Measurements from ENCODE around the gene NECAB2.
"Not testable (repeated sequence)": the region's sequence is repeated elsewhere in the genome, so short reads cannot be mapped to it uniquely, and the experiment has no call there.

Gene NECAB2

DNA sequence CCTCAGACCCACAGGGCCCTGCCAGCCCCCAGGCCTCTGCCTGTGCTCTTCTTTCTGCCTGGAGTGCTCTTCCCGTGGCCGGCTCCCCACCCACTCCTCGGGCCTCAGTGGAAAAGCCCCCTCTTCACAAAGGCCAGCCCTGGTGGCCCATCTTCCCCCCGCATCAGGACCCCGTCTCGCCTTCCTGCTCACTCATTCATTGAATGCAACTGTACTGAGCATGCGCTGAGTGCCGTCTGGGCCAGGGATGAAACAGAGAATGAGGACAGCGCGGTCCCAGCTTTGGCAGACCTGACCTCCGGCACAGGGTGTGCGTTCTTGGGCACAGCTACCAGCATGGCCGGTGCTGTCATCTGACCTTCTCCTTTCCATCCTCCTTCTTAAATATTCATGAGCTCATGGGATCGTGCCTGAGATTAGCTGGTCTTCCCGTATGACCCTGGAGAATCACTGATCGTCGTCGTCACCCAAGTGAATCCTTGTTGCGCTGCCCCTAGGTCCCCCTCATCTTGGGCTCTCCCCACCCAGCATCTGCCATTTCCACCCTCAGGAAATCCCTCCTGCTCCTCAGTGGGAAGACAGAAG lies 31.4 kb upstream of the NECAB2 start:
- no peak for DNase-seq (ENCODE audit: low read depth in 2 of 2)

DNA sequence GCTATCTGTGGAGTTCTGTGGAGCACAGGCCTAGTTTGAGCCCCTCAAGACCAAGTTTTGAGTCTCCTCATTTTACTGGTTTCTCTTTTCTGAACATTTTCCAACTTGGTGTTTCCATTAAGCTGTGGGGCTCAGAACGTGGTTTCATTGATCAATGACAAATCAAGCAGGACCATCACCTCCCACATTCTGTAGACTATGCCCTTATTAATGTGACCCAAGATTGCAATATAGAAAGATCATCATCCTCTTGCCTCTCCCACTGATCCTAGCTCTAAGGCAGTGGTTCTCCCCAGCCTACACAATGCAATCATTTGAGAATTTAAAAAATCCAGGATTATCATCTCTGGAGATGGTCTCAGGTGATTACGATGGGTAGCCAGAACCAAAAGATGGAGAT lies 30.8 kb upstream of the NECAB2 start:
- DNase-seq (ENCODE audit: low read depth in 2 of 2), result no peak

DNA sequence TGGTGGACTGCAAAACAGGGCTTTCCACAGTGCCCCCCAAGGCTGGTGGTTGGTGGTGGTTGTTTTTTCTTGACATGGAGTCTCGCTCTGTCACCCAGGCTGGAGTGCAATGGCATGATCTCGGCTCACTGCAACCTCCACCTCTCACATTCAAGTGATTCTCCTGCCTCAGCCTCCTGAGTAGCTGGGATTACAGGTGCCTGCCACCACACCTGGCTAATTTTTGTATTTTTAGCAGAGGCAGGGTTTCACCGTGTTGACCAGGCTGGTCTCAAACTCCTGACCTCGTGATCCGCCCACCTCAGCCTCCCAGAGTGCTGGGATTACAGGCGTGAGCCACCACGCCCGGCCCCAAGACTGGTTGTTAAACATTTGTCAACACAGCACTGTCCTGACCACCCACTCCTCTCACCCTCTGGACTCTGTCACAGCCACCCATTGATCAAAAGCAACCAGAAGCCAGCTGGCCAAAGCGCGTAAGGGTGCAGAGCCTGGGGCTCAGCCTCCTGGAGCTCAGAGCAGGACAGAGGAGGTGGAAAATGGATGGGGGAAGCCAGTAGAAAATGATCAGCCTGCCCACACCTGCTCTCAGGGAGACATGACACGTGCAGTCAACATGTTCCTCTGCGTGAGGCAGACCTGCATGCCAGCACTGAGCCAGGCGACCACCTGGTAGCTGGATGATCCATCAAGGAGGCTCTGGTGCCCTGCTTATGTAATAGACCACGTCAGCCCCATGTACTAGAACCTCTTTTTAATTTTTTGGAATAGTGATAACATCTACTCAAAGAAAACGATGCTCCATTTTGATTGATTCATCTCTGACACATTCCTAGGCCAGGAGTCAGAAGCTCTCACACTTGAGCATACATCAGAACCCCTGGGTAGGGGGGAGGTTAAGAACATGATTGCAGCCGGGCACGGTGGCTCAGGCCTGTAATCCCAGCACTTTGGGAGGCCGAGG lies 29.8 kb upstream of the NECAB2 start:
- DNase-seq (ENCODE audit: low read depth in 2 of 2), result no peak

- no peak for DNase-seq (ENCODE audit: low read depth in 2 of 2)
These were observed 28.7 kb upstream of the NECAB2 start for GRCh38 chr16:83939266-83939855.

DNA sequence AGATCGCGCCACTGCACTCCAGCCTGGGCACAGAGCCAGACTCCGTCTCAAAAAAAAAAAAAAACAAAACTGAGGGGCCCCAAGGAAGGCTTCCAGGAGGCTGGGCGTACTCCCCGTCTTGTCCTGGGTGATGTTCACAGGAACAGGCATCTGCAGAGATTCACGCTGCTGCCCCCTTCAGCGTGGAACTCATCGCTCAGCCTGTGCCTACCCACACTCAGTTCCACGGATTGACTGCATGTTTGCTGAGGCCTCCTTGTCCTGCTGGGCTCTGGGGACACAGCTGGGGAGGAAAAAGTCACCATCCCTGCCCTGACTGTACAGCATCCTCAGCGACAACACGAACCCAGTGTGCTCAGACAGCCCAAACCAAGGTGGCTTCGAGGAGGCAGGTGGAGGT lies 27.9 kb upstream of the NECAB2 start:
- DNase-seq (ENCODE audit: low read depth in 2 of 2), result no peak

DNA sequence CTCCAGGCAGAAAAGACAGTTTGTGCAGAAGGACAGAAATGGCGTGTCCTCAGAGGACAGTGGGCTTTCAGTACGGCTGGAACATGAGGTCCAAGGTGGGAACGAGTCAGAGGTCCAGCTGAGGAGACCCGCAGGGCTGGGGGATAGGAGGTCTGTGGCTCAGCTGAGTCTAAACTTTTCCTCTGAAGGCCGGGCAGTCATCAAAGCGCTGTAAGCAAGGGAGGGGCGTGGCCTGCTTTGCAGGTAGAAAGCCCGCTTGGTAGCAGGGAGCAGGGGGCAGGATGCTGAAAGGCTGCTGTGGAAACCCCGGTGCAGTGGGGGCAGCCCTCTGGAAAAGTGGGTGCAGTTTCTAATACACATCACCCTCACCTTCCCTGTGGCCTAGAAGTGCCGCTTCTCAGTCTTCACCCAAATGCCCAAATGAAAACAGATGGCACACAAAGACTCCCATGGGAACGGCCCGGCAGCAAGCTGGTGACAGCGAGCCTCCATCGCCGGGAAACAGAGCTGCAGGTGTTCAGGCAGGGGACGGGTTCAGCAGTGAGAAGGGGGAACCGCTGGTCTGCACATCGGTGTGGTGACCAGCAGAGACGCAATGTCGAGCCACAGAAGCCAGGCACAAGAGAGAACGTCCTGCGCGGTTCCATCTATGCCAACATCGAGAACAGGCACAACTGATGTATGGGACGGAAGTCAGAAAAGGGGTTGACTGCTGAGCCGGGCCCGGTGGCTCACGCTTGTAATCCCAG lies 27.2 kb upstream of the NECAB2 start:
- DNase-seq (ENCODE audit: low read depth in 2 of 2), result no peak

- DNase-seq (ENCODE audit: low read depth in 2 of 2), result not testable (repeated sequence)
These were observed 26.5 kb upstream of the NECAB2 start for GRCh38 chr16:83941546-83941945.

GRCh38 chr16:83942074-83942473 lies 26.0 kb upstream of the NECAB2 start:
- no peak for DNase-seq (ENCODE audit: low read depth in 2 of 2)

GRCh38 chr16:83942815-83943515 lies 25.1 kb upstream of the NECAB2 start:
- DNase-seq (ENCODE audit: low read depth in 2 of 2), result no peak

- DNase-seq (ENCODE audit: low read depth in 2 of 2), result no peak
These were observed 24.5 kb upstream of the NECAB2 start for GRCh38 chr16:83943516-83944050.

GRCh38 chr16:83945587-83945986 lies 22.5 kb upstream of the NECAB2 start:
- no peak for DNase-seq (ENCODE audit: low read depth in 2 of 2)

DNA sequence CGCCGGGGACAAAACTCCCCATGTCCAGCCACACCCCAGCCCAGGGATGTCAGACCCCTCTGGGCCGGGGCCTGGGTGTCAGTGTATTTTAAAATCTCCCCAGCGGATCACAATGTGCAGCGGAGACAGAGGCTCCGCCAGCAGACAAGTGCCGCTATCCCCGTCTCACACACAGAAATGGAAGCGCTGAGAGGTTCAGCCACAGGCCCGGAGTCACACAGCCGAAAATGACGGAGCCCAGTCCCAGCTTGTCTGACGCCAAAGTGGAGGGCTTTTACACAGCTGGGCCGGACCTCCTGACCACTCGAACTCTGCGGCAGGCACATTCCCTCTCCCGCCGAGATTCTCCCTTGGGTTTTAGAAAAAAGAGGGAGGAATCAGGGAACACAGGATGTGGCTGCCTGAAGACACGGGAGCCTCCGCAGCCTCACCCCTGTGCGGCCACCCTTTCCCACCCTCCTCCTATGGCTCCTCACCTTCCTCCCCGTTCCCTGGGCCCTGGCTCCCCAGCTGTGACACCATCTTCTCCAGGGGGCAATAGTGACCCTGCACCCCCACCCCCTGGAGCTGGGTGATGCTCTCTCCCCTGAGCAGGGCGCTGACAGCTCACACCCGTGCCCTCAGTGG lies 21.8 kb upstream of the NECAB2 start:
- DNase-seq (ENCODE audit: low read depth in 2 of 2), result no peak

GRCh38 chr16:83946781-83947566 lies 21.1 kb upstream of the NECAB2 start:
- DNase-seq (ENCODE audit: low read depth in 2 of 2), result no peak

GRCh38 chr16:83947642-83948234 lies 20.3 kb upstream of the NECAB2 start:
- no peak for DNase-seq (ENCODE audit: low read depth in 2 of 2)

GRCh38 chr16:83948914-83949723 lies 18.9 kb upstream of the NECAB2 start:
- DNase-seq (ENCODE audit: low read depth in 2 of 2), result no peak

DNA sequence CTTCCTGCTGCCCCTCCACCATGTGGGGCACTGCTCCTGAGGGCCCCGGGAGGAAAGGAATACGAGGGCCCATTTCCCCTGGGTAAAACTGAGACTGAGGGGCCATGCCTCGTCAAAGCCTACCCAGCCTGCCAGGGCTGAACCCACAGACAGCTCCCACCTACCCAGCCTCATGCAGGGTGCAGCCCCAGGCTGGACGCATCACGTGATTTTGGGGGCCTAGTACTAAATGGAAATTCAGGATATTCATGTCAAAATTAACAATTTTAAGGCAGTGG lies 18.4 kb upstream of the NECAB2 start:
- no peak for DNase-seq (ENCODE audit: low read depth in 2 of 2)

DNA sequence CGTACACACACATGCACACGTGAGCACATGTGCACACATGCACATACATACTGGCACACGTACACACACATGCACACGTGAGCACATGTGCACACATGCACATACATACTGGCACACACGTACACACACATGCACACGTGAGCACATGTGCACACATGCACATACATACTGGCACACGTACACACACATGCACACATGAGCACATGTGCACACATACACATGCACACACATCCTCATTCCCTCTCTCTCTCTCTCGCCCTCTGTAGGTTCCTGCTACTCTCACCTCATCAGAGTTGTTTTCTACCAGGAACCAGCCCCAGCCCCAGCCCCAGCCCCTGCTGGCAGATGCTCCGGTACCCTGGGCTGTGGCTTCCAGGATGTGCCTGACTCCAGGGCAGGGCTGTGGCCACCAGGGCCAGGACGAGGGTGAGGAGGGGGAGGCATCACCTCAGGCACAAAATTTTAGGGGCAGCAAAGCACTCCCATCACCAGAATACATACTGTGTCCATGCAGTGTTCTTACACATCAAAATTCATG lies 17.1 kb upstream of the NECAB2 start:
- not testable (repeated sequence) for DNase-seq (ENCODE audit: low read depth in 2 of 2)

GRCh38 chr16:83951544-83951943 lies 16.5 kb upstream of the NECAB2 start:
- DNase-seq (ENCODE audit: low read depth in 2 of 2), result no peak

GRCh38 chr16:83952587-83952939 lies 15.5 kb upstream of the NECAB2 start:
- no peak for DNase-seq (ENCODE audit: low read depth in 2 of 2)
